ENCODE data around the gene FIGNL2.

DNA sequence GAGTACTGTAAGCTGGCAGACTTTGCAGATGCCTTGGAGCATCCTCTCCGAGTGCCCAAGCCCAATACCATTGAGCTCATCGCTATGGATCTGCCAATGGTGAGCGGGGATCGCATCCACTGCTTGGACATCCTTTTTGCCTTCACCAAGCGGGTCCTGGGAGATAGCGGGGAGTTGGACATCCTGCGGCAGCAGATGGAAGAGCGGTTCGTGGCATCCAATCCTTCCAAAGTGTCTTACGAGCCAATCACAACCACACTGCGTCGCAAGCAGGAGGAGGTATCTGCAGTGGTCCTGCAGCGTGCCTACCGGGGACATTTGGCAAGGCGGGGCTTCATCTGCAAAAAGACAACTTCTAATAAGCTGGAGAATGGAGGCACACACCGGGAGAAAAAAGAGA lies 41.6 kb downstream of the FIGNL2 start:
- TF ChIP-seq, protein P1, sequence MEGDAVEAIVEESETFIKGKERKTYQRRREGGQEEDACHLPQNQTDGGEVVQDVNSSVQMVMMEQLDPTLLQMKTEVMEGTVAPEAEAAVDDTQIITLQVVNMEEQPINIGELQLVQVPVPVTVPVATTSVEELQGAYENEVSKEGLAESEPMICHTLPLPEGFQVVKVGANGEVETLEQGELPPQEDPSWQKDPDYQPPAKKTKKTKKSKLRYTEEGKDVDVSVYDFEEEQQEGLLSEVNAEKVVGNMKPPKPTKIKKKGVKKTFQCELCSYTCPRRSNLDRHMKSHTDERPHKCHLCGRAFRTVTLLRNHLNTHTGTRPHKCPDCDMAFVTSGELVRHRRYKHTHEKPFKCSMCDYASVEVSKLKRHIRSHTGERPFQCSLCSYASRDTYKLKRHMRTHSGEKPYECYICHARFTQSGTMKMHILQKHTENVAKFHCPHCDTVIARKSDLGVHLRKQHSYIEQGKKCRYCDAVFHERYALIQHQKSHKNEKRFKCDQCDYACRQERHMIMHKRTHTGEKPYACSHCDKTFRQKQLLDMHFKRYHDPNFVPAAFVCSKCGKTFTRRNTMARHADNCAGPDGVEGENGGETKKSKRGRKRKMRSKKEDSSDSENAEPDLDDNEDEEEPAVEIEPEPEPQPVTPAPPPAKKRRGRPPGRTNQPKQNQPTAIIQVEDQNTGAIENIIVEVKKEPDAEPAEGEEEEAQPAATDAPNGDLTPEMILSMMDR (IDR thresholded peaks at IDR 0.05; ENCODE audit: low read depth, low read length) = no peak
- TF ChIP-seq, protein P2, sequence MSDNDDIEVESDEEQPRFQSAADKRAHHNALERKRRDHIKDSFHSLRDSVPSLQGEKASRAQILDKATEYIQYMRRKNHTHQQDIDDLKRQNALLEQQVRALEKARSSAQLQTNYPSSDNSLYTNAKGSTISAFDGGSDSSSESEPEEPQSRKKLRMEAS (IDR thresholded peaks at IDR 0.05; ENCODE audit: low read depth, low read length) = no peak
- TF ChIP-seq POLR2A (IDR thresholded peaks at IDR 0.05; ENCODE audit: extremely low read depth, insufficient read length) (no peak), MYC (IDR thresholded peaks at IDR 0.05; ENCODE audit: low read depth, low read length) (no peak)
